ENCODE results near the gene PDS5B. TPM values are rescaled to one million over a fixed set of nuclear protein-coding genes. Genes with fewer than 3 reads are reported as not detected.
A peak's percentile ranks its signal among the peaks of the same experiment; 100 is the strongest.
"Not testable (repeated sequence)": the region's sequence is repeated elsewhere in the genome, so short reads cannot be mapped to it uniquely, and the experiment has no call there.

Gene PDS5B
- total RNA-seq, 1 donor from 2014 or later: 16.5 TPM

GRCh38 chr13:32657309-32657708 lies 71.1 kb downstream of the PDS5B start:
- no peak for DNase-seq (ENCODE audit: low read depth in 2 of 2)

- DNase-seq (ENCODE audit: low read depth in 2 of 2): peak in 1 of 2 donors; percentile 18
These were observed 73.5 kb downstream of the PDS5B start for GRCh38 chr13:32659736-32660135.

DNA sequence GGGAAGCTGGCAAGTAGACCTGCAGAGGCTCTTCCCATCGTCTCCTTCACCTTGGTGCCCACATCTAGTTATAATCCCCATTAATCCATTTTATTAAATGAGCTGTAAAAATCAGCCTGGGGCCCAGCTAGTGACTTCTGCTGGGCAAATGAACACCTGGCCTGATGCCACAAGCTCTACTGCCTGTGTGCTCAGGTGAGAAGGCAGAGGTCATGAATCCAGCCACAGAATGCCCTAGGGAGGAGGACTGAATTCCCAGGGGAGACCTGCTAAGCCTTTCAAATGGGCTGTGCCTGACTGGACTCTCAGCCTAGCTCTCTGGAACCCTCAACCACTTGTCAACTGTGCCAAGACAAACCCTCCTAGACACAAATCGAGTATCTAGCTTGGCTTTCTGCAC lies 74.0 kb downstream of the PDS5B start:
- no peak for DNase-seq (ENCODE audit: low read depth in 2 of 2)

GRCh38 chr13:32661685-32662084 lies 75.4 kb downstream of the PDS5B start:
- no peak for DNase-seq (ENCODE audit: low read depth in 2 of 2)

- no peak for DNase-seq (ENCODE audit: low read depth in 2 of 2)
These were observed 77.4 kb downstream of the PDS5B start for GRCh38 chr13:32663660-32664059.

DNA sequence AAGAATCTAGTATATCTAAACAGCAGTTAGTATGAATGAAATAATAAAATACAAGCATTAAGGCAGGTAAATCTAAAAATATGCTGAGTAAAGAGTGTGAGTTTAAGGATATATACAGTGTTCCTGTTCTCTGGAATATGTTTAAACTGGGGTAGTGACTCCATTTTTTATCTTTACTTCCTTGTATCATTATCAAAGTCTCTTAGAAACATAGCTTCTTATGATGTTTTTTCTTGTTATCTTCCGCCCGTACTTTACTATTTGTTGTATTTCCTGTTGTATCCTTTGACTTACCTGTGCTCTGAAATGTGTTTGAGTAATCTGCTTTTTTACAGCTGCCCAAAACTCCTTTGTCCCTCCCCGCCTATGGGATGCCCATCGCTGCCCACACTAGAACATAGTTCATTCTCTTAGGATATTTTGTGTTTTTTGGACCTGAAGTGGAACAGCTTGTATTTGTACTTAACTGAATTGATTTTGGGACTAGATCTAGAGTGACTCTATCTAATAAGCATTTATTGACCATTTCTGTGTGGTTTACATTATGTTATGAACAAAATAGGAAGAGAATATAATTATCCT lies 80.8 kb downstream of the PDS5B start:
- no peak for DNase-seq (ENCODE audit: low read depth in 2 of 2)

- peak; percentile 69 to 78 for DNase-seq (ENCODE audit: low read depth in 2 of 2)
These were observed 82.9 kb downstream of the PDS5B start for GRCh38 chr13:32669030-32669646.

- no peak for DNase-seq (ENCODE audit: low read depth in 2 of 2)
These were observed 88.3 kb downstream of the PDS5B start for GRCh38 chr13:32674503-32674902.

DNA sequence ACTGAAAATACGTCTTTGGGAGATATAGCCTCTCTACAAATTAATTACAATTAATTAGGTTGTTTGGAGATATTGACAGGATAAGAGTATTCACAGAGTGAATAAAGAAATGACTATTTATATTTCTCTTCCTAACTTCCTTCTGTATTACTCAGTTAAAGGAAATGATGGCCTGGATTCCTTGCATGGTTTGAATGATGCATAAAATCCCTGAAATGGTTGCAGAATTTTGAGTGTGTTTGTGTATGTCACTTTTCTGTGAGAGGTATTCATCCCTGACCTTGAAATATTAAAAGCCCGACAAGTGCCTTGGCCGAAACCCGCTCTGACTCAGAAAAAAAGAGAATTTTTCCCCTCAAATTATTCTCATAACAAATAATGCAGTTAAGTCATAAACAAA lies 90.0 kb downstream of the PDS5B start:
- peak in 1 of 2 donors; percentile 44 for DNase-seq (ENCODE audit: low read depth in 2 of 2)

GRCh38 chr13:32682130-32682529 lies 95.9 kb downstream of the PDS5B start:
- no peak for DNase-seq (ENCODE audit: low read depth in 2 of 2)

- DNase-seq (ENCODE audit: low read depth in 2 of 2): peak in 1 of 2 donors; percentile 3
These were observed 96.5 kb downstream of the PDS5B start for GRCh38 chr13:32682740-32683139.

GRCh38 chr13:32687275-32687674 lies 101.0 kb downstream of the PDS5B start:
- no peak for DNase-seq (ENCODE audit: low read depth in 2 of 2)

GRCh38 chr13:32695602-32696250 lies 109.5 kb downstream of the PDS5B start:
- no peak for DNase-seq (ENCODE audit: low read depth in 2 of 2)

DNA sequence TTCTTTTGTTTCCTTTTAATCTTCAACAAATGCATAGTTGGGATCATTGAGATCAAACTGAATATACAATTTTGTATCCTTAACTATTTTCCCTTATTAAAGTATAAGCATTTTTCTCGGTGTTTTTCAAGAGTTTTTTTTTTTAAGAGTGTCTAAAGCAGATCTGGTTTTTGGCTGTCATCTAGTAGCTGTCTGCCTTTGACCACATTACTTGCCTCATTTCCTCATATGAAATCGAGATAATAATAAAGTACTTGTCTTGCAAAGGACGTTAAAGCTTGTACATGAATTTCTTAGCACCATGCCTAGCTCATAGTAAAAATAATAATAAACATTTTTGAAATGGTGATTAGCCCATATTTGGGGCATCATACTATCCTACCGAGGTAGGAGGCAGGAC lies 121.2 kb downstream of the PDS5B start:
- DNase-seq (ENCODE audit: low read depth in 2 of 2): no peak

DNA sequence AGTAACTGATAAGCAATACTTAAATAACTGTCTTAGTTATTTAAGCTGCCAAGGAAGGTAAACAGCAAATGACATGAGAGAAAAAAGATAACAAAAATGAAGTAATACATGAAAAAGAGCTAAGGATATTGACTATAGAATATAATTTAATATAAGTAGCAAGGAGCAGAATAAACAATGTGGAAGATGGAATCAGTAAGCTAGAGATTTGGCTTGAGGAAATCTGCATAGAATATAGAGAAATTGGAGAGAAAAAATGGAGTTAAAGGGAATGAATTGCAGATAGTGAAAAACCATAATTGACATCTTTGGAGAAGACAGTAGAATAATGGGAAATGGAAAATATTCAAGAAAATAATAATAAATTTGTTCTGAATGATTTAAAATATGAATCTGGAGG lies 127.1 kb downstream of the PDS5B start:
- DNase-seq (ENCODE audit: low read depth in 2 of 2): no peak

DNA sequence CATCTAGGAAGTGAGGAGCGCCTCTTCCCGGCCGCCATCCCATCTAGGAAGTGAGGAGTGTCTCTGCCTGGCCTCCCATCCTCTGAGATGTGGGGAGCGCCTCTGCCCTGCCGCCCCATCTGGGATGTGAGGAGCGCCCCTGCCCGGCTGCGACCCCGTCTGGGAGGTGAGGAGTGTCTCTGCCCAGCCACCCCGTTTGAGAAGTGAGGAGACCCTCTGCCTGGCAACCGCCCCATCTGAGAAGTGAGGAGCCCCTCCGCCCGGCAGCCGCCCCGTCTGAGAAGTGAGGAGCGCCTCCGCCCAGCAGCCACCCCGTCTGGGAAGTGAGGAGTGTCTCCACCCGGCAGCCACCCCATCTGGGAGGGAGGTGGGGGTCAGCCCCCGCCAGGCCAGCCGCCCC lies 129.9 kb downstream of the PDS5B start:
- DNase-seq (ENCODE audit: low read depth in 2 of 2): not testable (repeated sequence)

GRCh38 chr13:32720026-32720425 lies 133.8 kb downstream of the PDS5B start:
- DNase-seq (ENCODE audit: low read depth in 2 of 2): peak; percentile 11 to 66

GRCh38 chr13:32721131-32722034 lies 135.1 kb downstream of the PDS5B start:
- not testable (repeated sequence) for DNase-seq (ENCODE audit: low read depth in 2 of 2)

GRCh38 chr13:32722340-32722739 lies 136.1 kb downstream of the PDS5B start:
- no peak for DNase-seq (ENCODE audit: low read depth in 2 of 2)

GRCh38 chr13:32723987-32724386 lies 137.7 kb downstream of the PDS5B start:
- no peak for DNase-seq (ENCODE audit: low read depth in 2 of 2)

DNA sequence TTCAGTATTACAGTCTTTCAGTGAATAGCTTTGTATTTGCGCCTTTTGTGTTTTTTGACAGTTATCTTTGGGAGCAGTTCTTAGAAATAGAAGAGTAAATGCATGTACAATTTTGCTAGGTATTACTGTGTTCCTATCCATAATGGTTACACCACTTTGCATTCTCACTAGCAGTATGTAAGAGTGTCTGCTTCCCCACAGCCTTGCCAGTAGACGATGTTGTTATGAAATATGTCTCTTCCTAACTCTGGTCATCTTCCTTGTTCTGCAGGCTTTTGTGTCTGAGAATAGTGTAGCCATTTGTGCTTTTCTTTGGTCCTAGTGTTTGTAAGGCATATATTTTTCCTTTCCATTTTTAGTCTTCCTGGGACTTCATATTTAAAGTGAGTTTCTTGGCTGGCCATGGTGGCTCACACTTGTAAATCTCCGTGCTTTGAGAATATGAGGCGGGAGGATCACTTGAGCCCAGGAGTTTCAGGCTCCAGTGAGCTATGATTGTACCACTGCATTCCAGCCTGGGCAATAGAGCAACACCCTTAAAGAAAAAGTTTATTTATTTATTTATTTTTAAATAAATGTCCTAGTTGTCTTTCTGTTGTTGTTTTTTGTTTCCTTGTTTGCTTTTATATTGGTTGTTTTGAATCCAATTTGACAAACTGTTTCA lies 140.3 kb downstream of the PDS5B start:
- DNase-seq (ENCODE audit: low read depth in 2 of 2): no peak
